Kidney epithelial cell (primary cell): Measurements from ENCODE around the gene PMPCA. TPM values are rescaled to one million over a fixed set of nuclear protein-coding genes. Genes with fewer than 3 reads are reported as not detected.

Experiments
- DNase-seq: peaks from one replicate; pipeline ENCODE4 v3.0.0-alpha.2; 2010; ENCODE audit warnings: low read depth
- H3K27me3 ChIP-seq: 2 replicates; pipeline ENCODE4 v1.6.0; 2011; ENCODE audit warnings: low read length; ENCODE audit not compliant: control insufficient read depth, insufficient read depth
- H3K36me3 ChIP-seq: 2 replicates; pipeline ENCODE4 v1.5.1; 2011; ENCODE audit warnings: low read length; ENCODE audit not compliant: control insufficient read depth, insufficient read depth
- H3K4me3 ChIP-seq: 2 replicates; pipeline ENCODE4 v1.5.1; 2011; ENCODE audit warnings: low read depth, mild to moderate bottlenecking, control low read depth, low read length
- CTCF ChIP-seq: IDR thresholded peaks from 2 replicates; pipeline ENCODE4 v1.5.1; 2011; ENCODE audit warnings: mild to moderate bottlenecking, moderate library complexity, low read length, control low read depth, inconsistent platforms; ENCODE audit not compliant: insufficient read depth, poor library complexity, severe bottlenecking
- total RNA-seq: library from RNA; depleted of rRNA; stranded (reverse); fragments of >200 nt; gene quantifications from 2 replicates; pipeline ENCODE4 v1.2.3, GENCODE V29; 2015

Gene PMPCA
- total RNA-seq, 1 donor from 2014 or later = 49.9 TPM

- no peaks in the 10 kb centered on the region for H3K36me3 ChIP-seq
- no peak for DNase-seq
- H3K4me3 ChIP-seq = no peak overlapping the region
- H3K27me3 ChIP-seq = no peaks in the 10 kb centered on the region
- no peak for TF ChIP-seq CTCF
Measured at GRCh38 chr9:136372006-136372405, 38.5 kb upstream of the PMPCA start.

GRCh38 chr9:136372561-136373299 is 37.7 kb upstream of the PMPCA start:
- Histone ChIP-seq H3K36me3 (no peaks in the 10 kb centered on the region), H3K27me3 (no peaks in the 10 kb centered on the region), H3K4me3 (no peak overlapping the region)
- peak; percentile 36 for TF ChIP-seq CTCF
- peak; percentile 69 for DNase-seq

GRCh38 chr9:136373300-136374182 is 36.9 kb upstream of the PMPCA start, which contains the start of gene CARD9:
Gene CARD9, minus strand, starts transcription at chr9:136373669. Its CDS starts 1,591 bp downstream, at chr9:136372078.
- DNase-seq = no peak
- Histone ChIP-seq H3K4me3 (no peak within 1 kb of the TSS), H3K36me3 (no peaks in the 10 kb centered on the region), H3K27me3 (no peaks in the 10 kb centered on the region)
- TF ChIP-seq CTCF = no peak

- DNase-seq = no peak
- H3K27me3 ChIP-seq = no peaks in the 10 kb centered on the region
- no peak overlapping the region for H3K4me3 ChIP-seq
- no peaks in the 10 kb centered on the region for H3K36me3 ChIP-seq
- no peak for TF ChIP-seq CTCF
Measured at GRCh38 chr9:136374183-136374575, 36.3 kb upstream of the PMPCA start.

GRCh38 chr9:136375096-136375495 is 35.4 kb upstream of the PMPCA start:
- TF ChIP-seq CTCF = no peak
- peaks cover 2% of the 10 kb centered on the region for H3K36me3 ChIP-seq
- H3K27me3 ChIP-seq = no peaks in the 10 kb centered on the region
- no peak overlapping the region for H3K4me3 ChIP-seq
- no peak for DNase-seq
